GM18870 (cell line): ENCODE results near the gene SLC10A7.

Experiments
- ATAC-seq: cut with Tn5 transposase; IDR thresholded peaks from one replicate; pipeline ENCODE4 v1.9.1; 2021; ENCODE audit warnings: moderate library complexity; ENCODE audit not compliant: unreplicated experiment

Gene SLC10A7

GRCh38 chr4:146443525-146443924, 78.2 kb downstream of the SLC10A7 start:
- no peak for ATAC-seq

DNA sequence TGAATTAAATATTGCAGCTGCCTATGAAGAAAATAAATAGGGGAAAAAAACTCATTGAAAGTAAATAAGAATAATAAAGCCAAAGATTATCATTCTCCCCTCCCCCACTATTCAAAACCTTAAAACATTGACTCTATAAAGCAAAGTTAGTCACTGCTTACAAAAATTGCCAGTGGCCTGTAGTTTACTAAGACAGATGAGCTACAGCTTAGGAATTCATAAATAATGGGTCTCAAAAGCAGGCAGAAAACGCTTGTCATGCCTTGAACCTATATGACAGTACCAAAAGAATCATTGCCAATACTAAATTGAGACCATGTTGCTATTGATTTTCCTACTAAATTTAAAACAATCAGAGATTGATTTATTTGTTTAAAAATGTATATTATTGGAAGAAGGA, 78.9 kb downstream of the SLC10A7 start:
- ATAC-seq: no peak

GRCh38 chr4:146439999-146440398, 81.7 kb downstream of the SLC10A7 start:
- no peak for ATAC-seq

- ATAC-seq: no peak
Measured at GRCh38 chr4:146439437-146439836, 82.3 kb downstream of the SLC10A7 start.

GRCh38 chr4:146437778-146438177, 84.0 kb downstream of the SLC10A7 start:
- no peak for ATAC-seq

- ATAC-seq: no peak
Measured at GRCh38 chr4:146436423-146437162, 85.1 kb downstream of the SLC10A7 start.

GRCh38 chr4:146435962-146436361, 85.8 kb downstream of the SLC10A7 start:
- no peak for ATAC-seq

DNA sequence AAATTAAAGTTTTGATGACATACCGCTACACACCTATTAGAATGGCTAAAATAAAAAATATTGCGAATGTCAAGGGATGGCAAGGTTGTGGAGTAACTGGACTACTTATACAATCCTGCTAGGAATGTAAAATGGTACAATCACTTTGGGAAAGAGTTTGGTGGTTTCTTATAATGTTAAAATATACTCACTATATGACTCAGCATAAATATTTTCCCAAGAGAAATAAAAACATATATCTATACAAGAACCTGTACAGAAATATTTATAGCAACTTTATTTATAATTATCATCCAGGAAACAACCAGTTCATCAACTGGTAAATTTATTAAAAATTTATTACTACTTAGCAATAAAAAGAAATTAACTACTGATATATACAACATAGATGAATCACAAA, 89.7 kb downstream of the SLC10A7 start:
- ATAC-seq: no peak

DNA sequence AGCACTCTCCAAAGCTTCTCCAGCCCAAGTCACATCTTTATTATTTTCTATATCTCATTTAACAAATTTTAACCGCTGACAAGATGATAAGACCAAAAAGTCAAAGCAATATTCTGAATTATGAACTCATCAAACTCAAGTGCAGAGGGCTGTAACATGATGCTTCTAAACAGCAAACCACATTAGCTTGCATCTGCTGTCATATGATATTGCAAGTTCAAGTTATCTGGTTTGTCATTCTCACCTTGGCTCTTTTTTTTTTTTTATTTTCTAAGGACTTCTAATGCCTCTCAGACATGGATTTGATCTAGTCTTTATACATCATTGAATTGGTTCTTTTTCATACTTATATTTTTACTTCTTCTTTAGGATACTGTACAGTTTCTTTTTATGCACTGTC, 93.4 kb downstream of the SLC10A7 start:
- no peak for ATAC-seq

GRCh38 chr4:146417822-146418221, 103.9 kb downstream of the SLC10A7 start:
- no peak for ATAC-seq

DNA sequence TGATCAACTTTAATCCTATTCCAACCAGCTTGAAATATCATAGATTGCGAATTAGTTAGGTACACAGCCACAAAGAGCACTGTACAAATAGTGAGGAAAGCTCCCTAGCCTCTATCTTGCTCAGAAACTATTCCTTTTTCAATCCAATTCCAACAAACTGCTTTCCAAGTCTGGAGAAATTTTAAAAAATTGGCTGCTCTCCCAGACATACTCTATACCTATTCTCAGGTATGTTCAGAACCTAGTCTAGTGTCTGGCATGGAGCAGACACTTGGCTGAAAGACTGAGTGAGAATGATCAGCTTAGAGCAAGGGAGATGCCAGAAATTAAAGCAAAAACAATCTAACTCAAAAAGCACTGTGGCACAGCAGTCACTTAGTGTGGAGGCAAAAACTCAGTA, 105.9 kb downstream of the SLC10A7 start:
- no peak for ATAC-seq

DNA sequence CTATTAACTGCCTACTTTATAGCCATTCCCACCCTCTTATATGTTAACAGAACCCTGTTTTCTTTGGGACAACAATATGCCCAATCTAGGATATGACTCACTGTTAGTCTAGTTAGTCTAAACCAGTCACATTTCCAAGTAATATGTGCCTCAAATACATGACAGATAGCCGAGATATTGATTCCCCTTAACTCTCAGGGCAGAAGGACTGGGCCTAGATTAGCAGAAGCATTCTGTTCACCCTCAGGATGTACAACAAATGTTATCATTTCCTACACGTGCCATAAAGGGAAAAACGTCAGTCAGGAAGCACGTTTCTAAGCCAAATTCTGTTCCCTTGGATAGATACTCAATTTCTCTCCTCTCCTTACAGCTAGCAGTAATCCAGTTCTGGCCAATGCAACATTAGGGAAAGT, 114.1 kb downstream of the SLC10A7 start:
- no peak for ATAC-seq

DNA sequence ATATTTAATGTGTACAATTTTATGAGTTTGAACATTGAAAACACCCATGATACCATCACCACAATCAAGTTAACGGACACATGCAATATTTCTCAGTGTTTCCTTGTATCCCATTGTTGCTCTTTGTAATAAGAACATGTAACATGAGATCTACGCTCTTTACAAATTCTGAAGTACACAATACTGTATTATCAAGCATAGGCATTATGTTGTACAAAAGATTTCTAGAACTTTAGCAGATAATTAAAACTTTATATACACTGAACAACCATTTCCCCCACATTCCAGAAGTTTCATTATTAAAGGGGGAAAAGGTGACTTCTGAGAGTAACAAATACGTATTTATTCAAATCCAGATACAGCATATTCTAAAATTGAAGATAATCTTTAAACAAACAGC, 114.5 kb downstream of the SLC10A7 start:
- ATAC-seq: no peak

DNA sequence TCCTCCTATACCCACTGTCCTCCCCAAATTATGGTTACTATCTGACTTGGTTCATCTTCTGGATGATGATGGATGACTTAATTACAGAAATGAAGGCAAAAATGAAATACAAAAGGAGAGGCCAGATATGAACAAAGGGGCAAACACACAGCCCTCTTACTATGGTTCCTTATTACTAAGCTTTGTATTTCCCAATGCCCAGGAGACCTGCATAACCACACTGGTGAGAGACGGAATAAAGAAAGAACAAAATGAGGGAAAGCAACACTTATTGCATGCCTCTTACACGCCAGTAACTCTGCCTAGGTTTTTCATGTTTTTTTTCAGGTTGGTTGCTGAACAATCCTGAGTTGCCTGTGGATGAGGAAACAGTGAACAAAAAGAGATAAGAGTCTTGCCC, 120.5 kb downstream of the SLC10A7 start:
- no peak for ATAC-seq

DNA sequence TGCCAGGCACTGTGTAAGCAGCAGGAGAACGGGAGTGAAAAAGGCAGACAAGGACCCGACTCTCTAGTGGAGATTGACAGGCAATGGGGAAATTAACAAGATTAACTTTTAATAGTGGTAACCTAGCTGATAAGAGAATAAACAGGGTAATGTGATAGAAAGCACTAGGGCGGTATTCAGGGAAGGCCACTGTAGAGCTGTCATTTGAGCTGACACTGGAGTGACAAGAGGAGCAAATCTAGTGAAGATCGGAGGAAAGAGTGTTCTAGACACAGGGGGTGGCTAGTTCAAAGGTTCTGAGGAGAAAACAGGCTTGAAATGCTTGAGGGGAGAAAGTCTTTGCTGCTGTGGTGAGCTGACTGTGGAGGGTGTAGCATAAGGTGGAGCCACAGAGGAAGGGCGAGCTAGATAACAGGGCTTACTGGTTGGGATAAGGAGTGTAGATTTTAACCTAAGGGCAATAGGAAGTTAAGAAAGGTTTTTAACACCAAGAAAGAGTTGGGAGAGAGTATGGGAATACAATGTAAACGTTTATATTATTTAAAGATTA, 122.8 kb downstream of the SLC10A7 start:
- no peak for ATAC-seq

GRCh38 chr4:146398404-146398803, 123.3 kb downstream of the SLC10A7 start:
- no peak for ATAC-seq

DNA sequence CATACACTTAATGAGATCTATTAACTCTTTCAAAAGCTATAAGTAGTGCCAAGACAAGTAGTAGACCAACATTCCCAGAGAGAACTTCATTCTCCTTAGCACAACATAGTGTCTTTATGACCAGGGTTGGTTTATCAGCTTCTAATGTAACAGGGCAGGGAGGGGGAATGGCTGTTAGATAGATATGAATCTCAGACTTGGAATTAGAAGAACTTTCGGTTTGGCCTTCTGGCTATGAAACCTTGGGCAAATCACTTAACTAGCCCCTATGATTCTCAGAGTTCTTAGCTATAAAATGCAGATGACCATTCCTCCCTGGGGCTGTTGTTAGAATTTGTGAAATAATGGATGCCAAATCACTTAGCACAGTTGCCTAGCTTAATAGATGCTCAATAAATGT, 132.2 kb downstream of the SLC10A7 start:
- ATAC-seq: no peak

DNA sequence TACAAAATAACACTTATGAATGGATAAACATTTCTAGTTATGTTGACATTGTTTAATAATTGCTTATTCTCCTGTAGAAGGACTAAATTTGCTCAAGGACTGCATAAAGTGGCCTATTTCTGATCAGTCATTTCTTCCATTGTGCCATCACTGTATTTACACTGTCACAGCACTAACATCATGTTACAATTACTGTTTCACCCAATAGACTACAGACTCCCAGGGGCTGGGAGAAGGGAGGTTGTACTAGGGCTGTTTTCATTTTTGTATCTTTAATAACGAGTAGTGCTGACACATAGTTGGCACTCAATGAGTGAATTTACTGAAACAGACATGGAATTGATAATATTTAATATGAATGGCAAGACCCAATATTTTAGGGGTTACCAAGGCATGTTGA, 139.5 kb downstream of the SLC10A7 start:
- ATAC-seq: no peak

- no peak for ATAC-seq
Measured at GRCh38 chr4:146381263-146381872, 140.4 kb downstream of the SLC10A7 start.

DNA sequence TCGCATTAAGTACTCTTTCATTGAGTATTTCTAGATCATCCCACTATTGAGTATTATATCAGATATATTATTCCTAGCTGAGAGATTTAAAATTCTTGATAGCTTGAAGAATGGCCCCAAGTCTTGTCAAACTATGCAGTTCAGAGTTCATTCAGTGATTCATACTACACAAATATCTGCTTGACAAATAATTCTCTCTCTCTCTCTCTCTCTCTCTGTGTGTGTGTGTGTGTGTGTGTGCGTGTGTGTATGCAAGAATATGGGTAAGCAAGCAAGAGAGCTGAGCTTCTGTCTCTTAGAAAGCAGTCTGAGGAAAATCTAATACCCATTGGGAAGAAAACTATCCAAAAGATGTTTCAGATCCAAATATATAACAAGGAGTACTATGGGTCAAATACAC, 142.0 kb downstream of the SLC10A7 start:
- ATAC-seq: no peak

- no peak for ATAC-seq
Measured at GRCh38 chr4:146371812-146372211, 149.9 kb downstream of the SLC10A7 start.

DNA sequence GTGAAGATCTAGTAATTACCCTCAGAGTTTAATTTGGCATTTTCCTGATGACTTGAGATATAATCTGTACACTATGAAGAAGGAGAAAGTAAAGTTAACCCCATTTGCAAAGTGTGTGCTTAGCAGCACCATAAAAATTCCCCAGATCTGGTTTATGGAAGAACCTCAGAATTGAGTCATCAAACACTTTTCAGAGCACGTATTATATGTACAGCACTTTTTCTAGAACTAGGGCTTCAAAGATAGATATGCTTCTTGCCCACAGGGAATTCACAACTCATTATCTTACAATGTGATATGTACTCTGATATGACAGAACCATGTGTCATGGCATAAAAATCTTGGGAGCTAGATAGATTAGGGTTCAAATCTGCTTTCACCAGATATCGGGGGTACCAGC, 150.9 kb downstream of the SLC10A7 start:
- ATAC-seq: no peak

DNA sequence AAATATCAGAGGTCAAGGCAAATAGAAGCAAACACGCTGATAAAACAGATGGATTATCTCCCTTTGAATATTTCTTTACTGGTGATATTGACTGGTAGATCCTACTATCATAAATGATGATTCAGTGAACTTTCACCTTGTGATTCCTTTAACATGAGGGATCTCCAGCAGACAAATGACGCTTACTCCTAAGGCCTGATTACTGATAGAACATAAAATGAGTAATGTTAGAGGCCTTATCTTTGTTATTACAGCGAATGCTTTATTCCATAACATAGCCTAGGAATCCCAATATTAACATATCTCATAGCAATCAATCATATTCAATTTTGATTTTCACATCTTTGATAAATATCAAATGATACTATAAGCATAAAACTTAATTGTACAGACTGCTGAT, 152.3 kb downstream of the SLC10A7 start:
- no peak for ATAC-seq
